Stimulated activated CD4-positive, alpha-beta T cell treated with anti-CD3 and anti-CD28 coated beads, TNF-alpha, amount 100 ng/mL, for 24 hours (primary cell): ENCODE measurements around the gene C12orf57.

Experiments used
- DNase-seq, 3 experiments: peaks; one replicate each; pipeline ENCODE4 v3.0.0-alpha.2; 2020; ENCODE audit warnings: low read depth in 3 of 3

Gene C12orf57

GRCh38 chr12:6917491-6918231 lies 26.2 kb upstream of the C12orf57 start:
- DNase-seq, result no peak

GRCh38 chr12:6919588-6919987 lies 24.2 kb upstream of the C12orf57 start:
- DNase-seq, result no peak

- DNase-seq, result no peak
Observed at GRCh38 chr12:6921539-6921938, 22.3 kb upstream of the C12orf57 start.

GRCh38 chr12:6921996-6922946 lies 21.6 kb upstream of the C12orf57 start:
- DNase-seq, result no peak

- no peak for DNase-seq
Observed at GRCh38 chr12:6923003-6923732, 20.7 kb upstream of the C12orf57 start.

GRCh38 chr12:6923851-6924250 lies 20.0 kb upstream of the C12orf57 start:
- DNase-seq, result no peak

GRCh38 chr12:6925239-6925539 lies 18.6 kb upstream of the C12orf57 start:
- DNase-seq, result no peak

- DNase-seq, result no peak
Observed at GRCh38 chr12:6925540-6926279, 18.1 kb upstream of the C12orf57 start.

GRCh38 chr12:6927379-6928021 lies 16.3 kb upstream of the C12orf57 start, which contains the start of gene ATN1:
TSS of gene ATN1 (plus strand) at chr12:6927959. CDS start at chr12:6934002, 6,043 bp downstream.
- DNase-seq, result no peak

- no peak for DNase-seq
Observed at GRCh38 chr12:6928022-6928702, 15.7 kb upstream of the C12orf57 start.

- DNase-seq, result no peak
Observed at GRCh38 chr12:6928703-6929407, 15.0 kb upstream of the C12orf57 start.

GRCh38 chr12:6929466-6930452 lies 14.1 kb upstream of the C12orf57 start:
- DNase-seq, result no peak

- no peak for DNase-seq
Observed at GRCh38 chr12:6932766-6933165, 11.1 kb upstream of the C12orf57 start.

GRCh38 chr12:6934110-6934509 lies 9.7 kb upstream of the C12orf57 start:
- DNase-seq, result no peak

- no peak for DNase-seq
Observed at GRCh38 chr12:6935371-6936193, 8.2 kb upstream of the C12orf57 start.

GRCh38 chr12:6936194-6936635 lies 7.6 kb upstream of the C12orf57 start:
- DNase-seq, result no peak

GRCh38 chr12:6936636-6937480 lies 7.0 kb upstream of the C12orf57 start:
- DNase-seq, result peak in 1 of 3 experiments; percentile 66
